LNCAP (cell line): Measurements from ENCODE around the gene IL20RA.

Experiments
- CTCF ChIP-seq: fragments of 450-650 bp; IDR thresholded peaks from 2 replicates; pipeline ENCODE4 v1.5.1; 2017; ENCODE audit warnings: mild to moderate bottlenecking

Gene IL20RA

GRCh38 chr6:137039010-137039409, 5.8 kb downstream of the IL20RA start:
- no peak for TF ChIP-seq CTCF

- no peak for TF ChIP-seq CTCF
These were observed 8.0 kb downstream of the IL20RA start for GRCh38 chr6:137036566-137037300.

GRCh38 chr6:137033828-137034227, 10.9 kb downstream of the IL20RA start:
- TF ChIP-seq CTCF, result no peak

GRCh38 chr6:137031122-137031521, 13.6 kb downstream of the IL20RA start:
- TF ChIP-seq CTCF, result no peak

- no peak for TF ChIP-seq CTCF
These were observed 15.9 kb downstream of the IL20RA start for GRCh38 chr6:137028912-137029311.

GRCh38 chr6:137025786-137026730, 18.7 kb downstream of the IL20RA start:
- TF ChIP-seq CTCF, result no peak

- no peak for TF ChIP-seq CTCF
These were observed 20.4 kb downstream of the IL20RA start for GRCh38 chr6:137024237-137024990.
